HG03565 (cell line): ENCODE data around the gene RXFP4.
"Not testable (repeated sequence)": the region's sequence is repeated elsewhere in the genome, so short reads cannot be mapped to it uniquely, and the experiment has no call there.

Experiments
- ATAC-seq: cut with Tn5 transposase; IDR thresholded peaks from one replicate; pipeline ENCODE4 v1.9.1; 2021; ENCODE audit warnings: mild to moderate bottlenecking, moderate library complexity; ENCODE audit not compliant: unreplicated experiment

Gene RXFP4

GRCh38 chr1:155940993-155941844, at the start of gene RXFP4:
TSS of gene RXFP4 (plus strand) at chr1:155941638. CDS start at chr1:155941710, 72 bp downstream.
- no peak for ATAC-seq

GRCh38 chr1:155892796-155893195, 48.6 kb upstream of the RXFP4 start:
- ATAC-seq = no peak

- no peak for ATAC-seq
These were observed 47.9 kb upstream of the RXFP4 start for GRCh38 chr1:155893389-155894142.

DNA sequence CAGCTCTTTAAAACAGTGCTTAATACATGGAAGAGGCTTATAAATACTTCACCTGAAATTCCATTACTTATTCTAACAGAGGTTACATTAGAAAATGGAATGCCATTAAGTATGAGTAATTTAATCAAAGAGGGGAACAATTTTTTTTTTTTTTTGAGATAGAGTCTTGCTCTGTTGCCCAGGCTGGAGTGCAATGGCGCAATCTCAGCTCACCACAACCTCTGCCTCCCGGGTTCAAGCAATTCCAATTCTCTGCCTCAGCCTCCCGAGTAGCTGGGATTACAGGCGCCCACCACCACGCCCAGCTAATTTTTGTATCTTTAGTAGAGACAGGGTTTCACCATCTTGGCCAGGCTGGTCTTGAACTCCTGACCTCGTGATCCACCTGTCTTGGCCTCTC, 45.8 kb upstream of the RXFP4 start:
- not testable (repeated sequence) for ATAC-seq

- ATAC-seq = not testable (repeated sequence)
These were observed 45.0 kb upstream of the RXFP4 start for GRCh38 chr1:155896476-155896875.

DNA sequence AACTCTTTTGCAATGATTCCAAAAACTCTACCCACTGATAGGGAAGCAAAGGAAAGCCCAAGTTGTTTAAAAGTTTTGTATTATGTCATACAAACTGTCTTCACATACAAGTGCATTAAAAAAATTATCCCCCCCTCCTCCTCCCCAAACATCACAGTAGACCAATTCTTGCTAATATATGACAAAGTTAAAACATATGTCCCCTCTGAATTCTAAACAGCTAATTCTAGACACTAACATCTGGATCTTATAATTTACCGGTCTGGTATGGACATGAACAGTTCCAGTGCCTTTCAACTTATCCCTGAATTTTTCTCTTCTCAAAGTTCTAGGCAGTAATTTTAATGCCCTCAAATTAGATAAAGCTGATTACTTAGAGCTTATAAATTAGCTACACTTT, 43.7 kb upstream of the RXFP4 start:
- no peak for ATAC-seq

GRCh38 chr1:155898888-155899287, 42.5 kb upstream of the RXFP4 start:
- ATAC-seq = no peak

DNA sequence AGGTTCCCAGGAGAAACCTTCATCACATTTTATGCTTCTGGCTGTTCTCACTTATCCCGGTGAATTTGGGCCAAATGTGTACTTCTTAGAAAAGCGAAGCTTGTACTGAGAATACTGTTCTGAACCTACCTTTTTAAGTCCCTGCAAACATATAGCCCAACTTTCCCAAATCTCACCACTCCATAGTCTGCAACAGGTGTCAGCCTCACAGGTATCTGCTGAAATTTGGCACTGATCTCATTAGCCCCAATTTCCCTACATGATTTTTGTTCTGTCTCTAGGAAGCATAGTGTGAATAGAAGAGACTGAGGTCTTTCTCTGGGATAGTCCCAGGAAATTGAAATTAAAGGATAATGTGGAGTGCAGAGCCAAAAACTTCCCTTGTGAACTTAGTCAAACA, 41.8 kb upstream of the RXFP4 start:
- ATAC-seq = no peak

DNA sequence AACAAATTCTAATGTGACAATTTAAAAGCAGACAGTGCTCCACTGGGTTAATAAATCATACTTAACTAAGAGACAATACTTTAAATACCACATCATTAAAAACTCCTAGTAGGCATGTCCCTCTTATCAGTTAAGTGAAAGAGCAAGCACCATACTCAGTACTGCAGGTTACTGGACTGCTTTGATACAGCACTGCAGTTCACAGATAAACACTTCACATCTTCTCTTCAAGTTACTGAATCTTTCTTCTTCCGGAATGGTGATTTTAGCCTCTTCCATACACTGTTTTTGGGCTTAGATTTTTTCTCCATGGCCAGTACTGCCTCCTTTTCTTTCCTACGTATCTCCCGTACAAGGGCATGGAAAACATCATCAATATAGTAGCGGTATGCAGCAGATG, 41.3 kb upstream of the RXFP4 start:
- ATAC-seq = no peak

DNA sequence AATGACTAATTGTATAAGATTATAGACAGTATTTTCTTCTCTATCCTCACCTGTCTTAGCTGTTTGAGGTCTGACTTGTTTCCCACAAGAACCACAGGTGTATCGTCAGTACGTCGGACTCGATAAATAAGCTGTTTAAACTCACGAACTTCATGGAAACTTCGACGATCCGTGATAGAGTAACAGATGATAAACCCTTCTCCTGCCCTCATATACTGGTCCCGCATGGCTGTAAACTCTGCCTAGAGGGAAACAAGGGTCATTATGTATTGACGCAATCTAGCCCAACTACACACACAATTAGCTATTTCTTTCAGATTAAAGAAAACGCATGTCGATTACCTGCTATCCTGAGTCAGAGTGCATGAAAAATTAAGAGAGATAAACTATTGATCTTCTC, 37.2 kb upstream of the RXFP4 start:
- ATAC-seq = no peak

GRCh38 chr1:155909894-155910293, 31.5 kb upstream of the RXFP4 start:
- no peak for ATAC-seq

DNA sequence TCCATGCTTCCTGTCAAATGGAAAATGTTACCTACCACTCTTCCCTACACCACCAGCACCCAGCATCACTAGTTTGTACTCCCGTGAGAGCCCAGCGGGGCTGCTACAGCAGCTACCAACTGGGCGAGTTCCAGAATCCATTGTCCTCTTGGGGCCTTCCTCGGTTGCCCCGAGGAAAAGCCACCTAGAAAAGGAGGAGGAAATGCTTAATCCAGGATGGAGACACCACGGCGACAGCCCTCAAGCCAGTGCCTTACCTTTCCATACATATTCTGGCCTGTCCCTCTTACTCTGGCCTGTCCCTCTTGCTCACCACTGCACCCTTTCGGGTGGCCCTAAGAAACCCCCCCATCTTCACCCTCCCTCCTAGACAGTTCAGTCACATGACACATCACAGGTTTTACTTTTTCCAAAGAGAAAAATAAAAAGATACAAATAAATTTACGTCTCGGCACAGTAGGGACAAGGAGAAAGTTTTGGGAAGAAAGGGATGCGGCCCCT, 30.8 kb upstream of the RXFP4 start:
- ATAC-seq = no peak

GRCh38 chr1:155911156-155912055, 30.0 kb upstream of the RXFP4 start, which contains the start of gene RIT1:
TSS of gene RIT1 (minus strand) at chr1:155911349. CDS start at chr1:155910761, 588 bp downstream.
- peak; percentile 66 for ATAC-seq

- ATAC-seq = no peak
These were observed 29.3 kb upstream of the RXFP4 start for GRCh38 chr1:155912056-155912536.

GRCh38 chr1:155913969-155914757, 27.3 kb upstream of the RXFP4 start:
- ATAC-seq = no peak

- ATAC-seq = no peak
These were observed 22.8 kb upstream of the RXFP4 start for GRCh38 chr1:155918660-155919059.

DNA sequence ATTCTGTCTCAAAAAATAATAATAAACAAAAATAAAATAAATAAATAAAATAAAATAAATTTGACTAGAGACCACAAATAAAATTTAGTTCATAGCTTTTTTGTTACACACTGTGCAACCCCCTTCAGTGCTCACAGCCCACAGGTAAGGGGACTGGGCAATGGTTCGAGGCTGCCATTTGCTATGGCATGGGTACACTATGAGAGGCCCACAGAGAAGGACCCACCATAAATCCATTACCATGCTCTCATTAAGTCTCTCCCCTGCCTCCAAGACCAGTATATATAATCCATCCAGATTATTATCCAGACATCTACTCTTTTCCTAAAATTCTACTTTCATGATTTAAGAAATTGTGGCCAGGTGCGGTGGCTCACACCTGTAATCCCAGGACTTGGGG, 21.6 kb upstream of the RXFP4 start:
- ATAC-seq = no peak

DNA sequence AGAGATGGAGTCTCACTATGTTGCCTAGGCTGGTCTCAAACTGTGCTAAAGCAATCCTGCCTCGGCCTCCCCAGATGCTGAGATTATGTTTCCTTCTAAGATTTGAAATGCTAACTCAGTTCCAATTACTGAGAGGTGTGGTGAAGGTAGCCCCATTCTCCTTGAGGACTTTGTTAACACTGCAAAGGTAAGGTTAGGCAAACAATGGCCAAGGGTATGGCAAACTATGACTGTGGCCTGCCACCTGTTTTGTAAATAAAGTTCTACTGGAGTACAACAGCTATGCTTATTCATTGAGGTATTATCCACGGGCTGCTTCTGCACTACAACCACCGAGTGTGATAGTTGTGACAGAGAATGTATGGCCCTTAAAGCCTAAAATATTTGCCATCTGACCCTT, 20.7 kb upstream of the RXFP4 start:
- no peak for ATAC-seq

DNA sequence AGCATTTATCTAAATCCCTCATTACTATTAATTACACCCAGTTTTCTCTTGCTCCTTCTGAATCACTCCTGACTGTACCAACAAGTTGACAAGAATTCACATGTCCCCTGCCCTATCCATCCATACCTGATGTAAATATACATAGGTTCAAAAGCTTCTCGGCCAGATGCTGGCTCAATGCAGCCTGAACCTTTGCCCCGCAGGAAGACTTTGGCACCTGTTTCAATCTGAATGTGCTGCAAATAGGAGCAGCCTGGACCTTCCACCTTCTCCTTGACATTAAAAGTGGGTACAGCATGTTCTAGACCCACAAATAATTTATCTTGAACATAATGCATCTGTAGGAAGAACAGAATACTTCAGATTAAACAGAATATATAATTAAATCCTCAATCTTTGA, 15.9 kb upstream of the RXFP4 start:
- no peak for ATAC-seq

DNA sequence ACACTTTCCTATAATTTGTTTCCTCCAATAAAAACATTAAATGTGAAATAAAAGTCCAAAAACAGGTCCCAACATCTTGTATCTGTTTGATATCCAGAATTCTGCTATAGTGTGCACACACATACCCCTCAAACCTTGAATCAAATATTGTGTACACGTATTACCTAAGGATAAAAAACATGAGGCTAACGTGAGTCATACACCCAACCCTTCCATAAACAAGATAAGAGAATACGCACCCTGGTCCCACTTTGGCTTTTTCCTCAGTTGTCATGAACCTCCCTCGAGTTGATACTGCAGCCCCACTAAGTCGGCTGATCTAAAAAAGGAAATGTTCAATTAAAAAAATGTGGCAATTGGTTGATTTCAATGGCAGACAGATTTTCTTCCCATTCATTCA, 12.4 kb upstream of the RXFP4 start:
- ATAC-seq = no peak
